SU-DHL-6 (cell line): ENCODE results near the gene NPW.

ENCODE experiments used
- H2AFZ ChIP-seq: fragments of 200-600 bp; sonication (generic); 2 replicates; pipeline ENCODE4 v1.6.1; 2014; ENCODE audit warnings: low read depth, mild to moderate bottlenecking, moderate library complexity, mixed read lengths, antibody characterized with exemption, low read length; ENCODE audit not compliant: severe bottlenecking
- H3F3A ChIP-seq: fragments of 200-600 bp; shearing (Covaris generic); 2 replicates; pipeline ENCODE4 v1.6.0; 2016; ENCODE audit warnings: antibody characterized with exemption, mild to moderate bottlenecking; ENCODE audit not compliant: insufficient read depth
- H3K27ac ChIP-seq: fragments of 200-600 bp; sonication (generic); 2 replicates; pipeline ENCODE4 v1.5.1; 2016; ENCODE audit warnings: low read depth, mild to moderate bottlenecking, low read length, moderate library complexity, mixed read lengths
- H3K27me3 ChIP-seq: fragments of 200-600 bp; sonication (generic), shearing (Covaris generic); 2 replicates; pipeline ENCODE4 v1.6.0; 2014; ENCODE audit warnings: mild to moderate bottlenecking, low read length
- H3K36me3 ChIP-seq: fragments of 200-600 bp; sonication (generic); 2 replicates; pipeline ENCODE4 v1.6.1; 2014; ENCODE audit warnings: mild to moderate bottlenecking, low read length, mixed read lengths
- H3K4me2 ChIP-seq: fragments of 300-600, 200-600 bp; shearing (Covaris generic), sonication (generic); 2 replicates; pipeline ENCODE4 v1.6.0; 2014; ENCODE audit warnings: low read length, low read depth, mild to moderate bottlenecking; ENCODE audit not compliant: poor library complexity, severe bottlenecking
- H3K4me3 ChIP-seq: fragments of 200-600 bp; sonication (generic); 2 replicates; pipeline ENCODE4 v1.5.1; 2014; ENCODE audit warnings: antibody characterized with exemption, low read length, mild to moderate bottlenecking, mixed read lengths; ENCODE audit not compliant: insufficient read depth, poor library complexity, severe bottlenecking
- H3K79me2 ChIP-seq: fragments of 200-600 bp; sonication (generic); 2 replicates; pipeline ENCODE4 v1.6.1; 2014; ENCODE audit warnings: mild to moderate bottlenecking, low read length, moderate library complexity; ENCODE audit not compliant: insufficient read depth
- H3K9ac ChIP-seq: fragments of 200-600 bp; sonication (generic); 2 replicates; pipeline ENCODE4 v1.7.0; 2014; ENCODE audit warnings: mild to moderate bottlenecking, low read length
- H3K9me2 ChIP-seq: fragments of 200-600 bp; sonication (generic); replicated peaks from 2 replicates; pipeline ENCODE4 v1.6.1; 2014; ENCODE audit warnings: low read length; ENCODE audit not compliant: insufficient read depth
- H3K9me3 ChIP-seq: fragments of 200-600 bp; sonication (generic); 2 replicates; pipeline ENCODE4 v1.6.1; 2014; ENCODE audit warnings: low read length, mixed read lengths; ENCODE audit not compliant: insufficient read depth
- H4K20me1 ChIP-seq: fragments of 200-600 bp; sonication (generic); 2 replicates; pipeline ENCODE4 v1.6.1; 2014; ENCODE audit warnings: low read depth, mild to moderate bottlenecking, antibody characterized with exemption, low read length, moderate library complexity, mixed read lengths
- CTCF ChIP-seq: fragments of 200-600 bp; sonication (generic); IDR thresholded peaks from one replicate; pipeline ENCODE4 v1.5.1; 2017; ENCODE audit warnings: antibody characterized with exemption, mild to moderate bottlenecking, low read length, moderate library complexity; ENCODE audit not compliant: insufficient read depth, poor library complexity, severe bottlenecking
- EZH2phosphoT487 ChIP-seq: fragments of 200-600 bp; sonication (generic), shearing (Covaris generic); conservative IDR thresholded peaks from 2 replicates; pipeline ENCODE4 v1.6.1; 2018; ENCODE audit warnings: mild to moderate bottlenecking, antibody characterized with exemption, low read length, moderate library complexity, mixed read lengths

Gene NPW

GRCh38 chr16:1980770-1981087 is 38.9 kb upstream of the NPW start:
- H3K9me2 ChIP-seq, result no peaks in the 10 kb centered on the region
- H3K27ac ChIP-seq, result no peak overlapping the region
- H3F3A ChIP-seq, result no peaks in the 10 kb centered on the region
- no peak overlapping the region for H2AFZ ChIP-seq
- no peak overlapping the region for H3K9ac ChIP-seq
- no peaks in the 10 kb centered on the region for H3K9me3 ChIP-seq
- no peaks in the 10 kb centered on the region for H3K79me2 ChIP-seq
- H3K36me3 ChIP-seq, result no peaks in the 10 kb centered on the region
- H4K20me1 ChIP-seq, result no peaks in the 10 kb centered on the region
- no peak for TF ChIP-seq CTCF
- no peak for TF ChIP-seq EZH2phosphoT487
- no peaks in the 10 kb centered on the region for H3K27me3 ChIP-seq
- no peak overlapping the region for H3K4me3 ChIP-seq
- no peak overlapping the region for H3K4me2 ChIP-seq

- Histone ChIP-seq H3F3A (no peaks in the 10 kb centered on the region), H3K79me2 (no peaks in the 10 kb centered on the region), H2AFZ (no peak within 1 kb of the TSS), H3K9me3 (no peaks in the 10 kb centered on the region), H3K36me3 (no peaks in the 10 kb centered on the region), H3K4me2 (no peak within 1 kb of the TSS), H3K27ac (no peak within 1 kb of the TSS), H4K20me1 (no peaks in the 10 kb centered on the region), H3K9ac (no peak within 1 kb of the TSS), H3K27me3 (no peaks in the 10 kb centered on the region), H3K9me2 (no peaks in the 10 kb centered on the region), H3K4me3 (no peak within 1 kb of the TSS)
- no peak for TF ChIP-seq CTCF
- no peak for TF ChIP-seq EZH2phosphoT487
Observed at GRCh38 chr16:1981398-1981836, 38.2 kb upstream of the NPW start, which contains the start of gene NOXO1. NOXO1 (minus strand) TSS chr16:1981469; CDS start chr16:1981179, 290 bp downstream.

- TF ChIP-seq EZH2phosphoT487 (no peak), CTCF (no peak)
- Histone ChIP-seq H3K4me3 (no peak overlapping the region), H3K9me2 (no peaks in the 10 kb centered on the region), H3K9ac (no peak overlapping the region), H3K27ac (no peak overlapping the region), H3F3A (no peaks in the 10 kb centered on the region), H3K79me2 (no peaks in the 10 kb centered on the region), H2AFZ (no peak overlapping the region), H3K9me3 (no peaks in the 10 kb centered on the region), H3K36me3 (no peaks in the 10 kb centered on the region), H4K20me1 (no peaks in the 10 kb centered on the region), H3K4me2 (no peak overlapping the region), H3K27me3 (no peaks in the 10 kb centered on the region)
Observed at GRCh38 chr16:1982013-1982433, 37.6 kb upstream of the NPW start.
